Thoracic aorta (tissue), 2 donors: ENCODE data around the gene FHIT. TPM values are rescaled to one million over a fixed set of nuclear protein-coding genes. Genes with fewer than 3 reads are reported as not detected.

Experiments used
- ATAC-seq: fragments of 150-250 bp; one replicate; pipeline ENCODE4 v1.8.0; 2017; ENCODE audit warnings: low read depth; ENCODE audit not compliant: insufficient number of reproducible peaks, low FRiP score
- DNase-seq: peaks from one replicate; pipeline ENCODE4 v3.0.0-alpha.2; 2020; ENCODE audit warnings: low spot score
- H3K27ac ChIP-seq, 2 donors: fragments of 200-600 bp; sonication (generic); 1 replicate in 1 of 2; 2 replicates in 1 of 2; pipeline ENCODE4 v1.5.1; 2016; ENCODE audit warnings: mild to moderate bottlenecking in 2 of 2, moderate library complexity in 2 of 2
- H3K27me3 ChIP-seq: fragments of 200-600 bp; sonication (generic); replicated peaks from 2 replicates; pipeline ENCODE4 v1.6.0; 2016; ENCODE audit warnings: mild to moderate bottlenecking; ENCODE audit not compliant: insufficient read depth
- H3K36me3 ChIP-seq: fragments of 200-600 bp; sonication (generic); one replicate; pipeline ENCODE4 v1.5.1; 2016
- H3K4me1 ChIP-seq, 2 donors: fragments of 200-600 bp; sonication (generic); 1 replicate in 1 of 2; 2 replicates in 1 of 2; pipeline versions ENCODE4 v1.5.1 to v1.6.0; 2016; ENCODE audit warnings: low read depth in 2 of 2, mild to moderate bottlenecking in 1 of 2; ENCODE audit not compliant: control insufficient read depth in 1 of 2
- H3K4me3 ChIP-seq: fragments of 200-600 bp; sonication (generic); 2 replicates; pipeline ENCODE4 v1.5.1; 2016; ENCODE audit warnings: mild to moderate bottlenecking
- H3K9me3 ChIP-seq: fragments of 200-600 bp; sonication (generic); 2 replicates; pipeline ENCODE4 v1.5.1; 2016
- CTCF ChIP-seq: fragments of 200-600 bp; sonication (generic); IDR thresholded peaks from one replicate; pipeline ENCODE4 v1.5.1; 2019; ENCODE audit warnings: antibody characterized with exemption
- total RNA-seq, 2 donors: library from RNA; depleted of rRNA; stranded (reverse); fragments of >200 nt; gene quantifications; one replicate each; pipeline versions ENCODE4 v1.1.0 to v1.2.3, GENCODE V29; 2016

Gene FHIT
- total RNA-seq, 2 donors from 2014 or later: 2.0 to 2.3 TPM

DNA sequence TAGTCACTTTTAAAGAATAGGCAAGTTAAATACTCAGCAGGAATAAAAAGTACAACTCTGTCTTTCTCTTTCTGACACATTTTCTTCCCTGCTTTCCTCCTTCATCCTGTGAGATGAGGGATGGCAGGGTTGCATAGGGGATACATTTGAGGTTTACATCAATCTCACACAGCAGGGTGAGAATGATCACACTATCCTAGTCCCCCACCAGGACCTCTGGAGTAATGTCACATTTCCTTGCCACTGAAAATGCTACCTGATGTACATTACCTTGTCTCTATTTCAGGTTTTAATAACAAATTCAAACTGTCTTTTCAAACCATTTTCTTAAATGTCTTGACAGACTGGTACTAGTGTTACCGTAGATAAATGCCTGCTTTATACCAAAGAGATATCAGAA lies 816.9 kb downstream of the FHIT start:
- Histone ChIP-seq H3K4me1 (no peaks in the 10 kb centered on the region), H3K27ac (no peak overlapping the region), H3K9me3 (no peaks in the 10 kb centered on the region), H3K27me3 (no peaks in the 10 kb centered on the region), H3K4me3 (no peak overlapping the region), H3K36me3 (no peaks in the 10 kb centered on the region)
- no peak for TF ChIP-seq CTCF
- no peak for DNase-seq
- no peak for ATAC-seq

DNA sequence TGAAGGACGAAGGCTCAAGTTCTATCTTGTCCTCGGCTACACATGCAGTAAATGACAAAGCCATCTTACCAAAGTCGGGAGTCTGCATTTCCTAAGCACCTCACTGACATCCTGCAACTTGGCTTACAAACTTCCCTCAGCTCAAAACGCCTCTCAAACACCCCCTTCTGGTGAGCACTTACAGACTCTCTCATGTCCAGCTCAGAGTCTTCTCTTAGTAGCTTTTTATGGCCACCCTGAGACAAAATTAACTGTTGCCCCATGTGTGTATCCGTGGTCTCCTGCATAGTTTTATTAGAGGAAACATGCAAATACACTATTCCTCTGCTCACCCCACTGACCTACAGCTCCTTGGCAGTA lies 819.7 kb downstream of the FHIT start:
- no peak overlapping the region for H3K27ac ChIP-seq
- ATAC-seq (no peak), DNase-seq (no peak)
- no peaks in the 10 kb centered on the region for H3K36me3 ChIP-seq
- no peaks in the 10 kb centered on the region for H3K27me3 ChIP-seq
- no peak for TF ChIP-seq CTCF
- H3K4me3 ChIP-seq: no peak overlapping the region
- no peaks in the 10 kb centered on the region for H3K4me1 ChIP-seq
- H3K9me3 ChIP-seq: no peaks in the 10 kb centered on the region

- Histone ChIP-seq H3K36me3 (no peaks in the 10 kb centered on the region), H3K9me3 (no peaks in the 10 kb centered on the region), H3K4me3 (no peak overlapping the region), H3K27ac (no peak overlapping the region), H3K4me1 (no peaks in the 10 kb centered on the region), H3K27me3 (no peaks in the 10 kb centered on the region)
- no peak for TF ChIP-seq CTCF
- ATAC-seq: no peak
- DNase-seq: no peak
Observed at GRCh38 chr3:60430205-60430604, 821.0 kb downstream of the FHIT start.

- H3K9me3 ChIP-seq: no peaks in the 10 kb centered on the region
- no peak for TF ChIP-seq CTCF
- H3K27ac ChIP-seq: no peak overlapping the region
- ATAC-seq (no peak), DNase-seq (no peak)
- H3K36me3 ChIP-seq: no peaks in the 10 kb centered on the region
- H3K4me3 ChIP-seq: no peak overlapping the region
- H3K27me3 ChIP-seq: no peaks in the 10 kb centered on the region
- no peaks in the 10 kb centered on the region for H3K4me1 ChIP-seq
Observed at GRCh38 chr3:60427109-60427508, 824.1 kb downstream of the FHIT start.

- no peak for DNase-seq
- Histone ChIP-seq H3K9me3 (no peaks in the 10 kb centered on the region), H3K27me3 (no peaks in the 10 kb centered on the region), H3K27ac (no peak overlapping the region), H3K4me3 (no peak overlapping the region), H3K4me1 (no peaks in the 10 kb centered on the region), H3K36me3 (no peaks in the 10 kb centered on the region)
- TF ChIP-seq CTCF: no peak
- ATAC-seq: no peak
Observed at GRCh38 chr3:60424942-60425341, 826.3 kb downstream of the FHIT start.
